Activated CD4-positive, alpha-beta T cell treated with anti-CD3 and anti-CD28 coated beads, Interleukin-10, Interleukin-2, amounts not matched to agents 100 ng/mL and 50 ng/mL, durations not matched to agents 16 hours and 8 hours (primary cell): ENCODE measurements around the gene PDXK.
"Not testable (repeated sequence)": the region's sequence is repeated elsewhere in the genome, so short reads cannot be mapped to it uniquely, and the experiment has no call there.

Experiments
- DNase-seq: peaks from one replicate; pipeline ENCODE4 v3.0.0-alpha.2; 2020

The PDXK gene

GRCh38 chr21:43697758-43698643 is 20.9 kb upstream of the PDXK start:
- no peak for DNase-seq

GRCh38 chr21:43699492-43699777 is 19.5 kb upstream of the PDXK start:
- not testable (repeated sequence) for DNase-seq

GRCh38 chr21:43699933-43700599 is 18.9 kb upstream of the PDXK start:
- no peak for DNase-seq

DNA sequence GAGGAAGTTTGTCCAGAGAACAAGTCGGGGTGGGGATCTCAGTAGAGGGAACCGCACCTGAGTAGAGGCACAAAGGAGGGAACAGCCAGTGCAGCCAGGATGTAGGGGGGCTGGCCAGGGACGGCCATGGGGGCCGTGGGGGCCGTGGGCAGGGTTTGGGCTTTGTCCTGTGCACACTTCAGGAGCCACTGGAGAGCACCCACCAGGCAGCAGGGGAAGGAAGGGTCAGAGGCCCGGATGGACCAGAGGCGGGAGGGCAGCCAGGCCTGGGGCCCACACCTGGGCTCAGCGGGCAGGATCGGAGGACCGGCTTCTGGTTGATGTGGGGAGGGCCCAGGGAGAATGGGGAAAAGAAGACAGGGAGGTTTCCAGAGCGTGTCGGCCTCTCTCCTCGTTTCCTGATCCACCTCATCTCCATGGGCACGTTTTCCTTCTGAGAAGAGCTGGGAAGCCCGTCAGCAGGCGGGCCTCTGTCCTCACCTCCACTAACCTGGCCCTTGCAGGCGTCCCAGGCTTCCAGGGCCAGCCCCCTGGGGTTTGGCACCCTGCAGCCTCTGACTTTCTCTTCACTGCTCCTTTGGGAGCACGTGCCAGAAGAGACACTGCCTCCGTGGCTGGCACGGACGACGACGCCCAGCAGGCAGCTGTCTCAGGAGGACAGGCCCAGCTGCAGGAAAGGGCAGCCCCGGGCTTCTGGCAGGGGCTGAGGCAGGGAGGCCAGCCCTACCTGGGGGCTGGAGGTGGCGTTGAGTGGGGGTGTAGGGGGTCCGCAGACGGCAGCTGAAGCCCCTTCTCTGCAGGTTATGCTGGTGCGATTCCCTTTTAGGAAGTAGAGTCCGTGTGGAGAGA is 16.8 kb upstream of the PDXK start:
- no peak for DNase-seq

- no peak for DNase-seq
Measured at GRCh38 chr21:43702785-43703034, 16.2 kb upstream of the PDXK start.

- no peak for DNase-seq
Measured at GRCh38 chr21:43703035-43703880, 15.7 kb upstream of the PDXK start.

DNA sequence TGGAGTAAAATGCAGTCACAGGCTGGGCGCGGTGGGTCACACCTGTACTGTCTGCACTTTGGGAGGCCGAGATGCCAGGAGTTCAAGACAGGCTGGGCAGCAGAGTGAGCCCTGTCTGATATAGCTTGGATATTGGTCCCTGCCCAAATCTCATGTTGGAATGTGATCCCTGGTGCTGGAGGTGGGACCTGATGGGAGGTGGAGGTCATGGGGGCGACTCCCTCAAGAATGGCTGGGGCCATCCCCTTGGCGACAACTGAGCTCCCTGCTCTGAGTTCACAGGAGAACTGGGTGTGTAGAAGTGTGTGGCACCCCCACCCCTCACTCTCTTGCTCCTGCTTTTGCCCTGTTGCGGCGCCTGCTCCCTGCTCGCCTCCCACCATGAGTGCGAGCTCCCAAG is 11.5 kb upstream of the PDXK start:
- DNase-seq = no peak

- DNase-seq = no peak
Measured at GRCh38 chr21:43708745-43709381, 10.1 kb upstream of the PDXK start.

DNA sequence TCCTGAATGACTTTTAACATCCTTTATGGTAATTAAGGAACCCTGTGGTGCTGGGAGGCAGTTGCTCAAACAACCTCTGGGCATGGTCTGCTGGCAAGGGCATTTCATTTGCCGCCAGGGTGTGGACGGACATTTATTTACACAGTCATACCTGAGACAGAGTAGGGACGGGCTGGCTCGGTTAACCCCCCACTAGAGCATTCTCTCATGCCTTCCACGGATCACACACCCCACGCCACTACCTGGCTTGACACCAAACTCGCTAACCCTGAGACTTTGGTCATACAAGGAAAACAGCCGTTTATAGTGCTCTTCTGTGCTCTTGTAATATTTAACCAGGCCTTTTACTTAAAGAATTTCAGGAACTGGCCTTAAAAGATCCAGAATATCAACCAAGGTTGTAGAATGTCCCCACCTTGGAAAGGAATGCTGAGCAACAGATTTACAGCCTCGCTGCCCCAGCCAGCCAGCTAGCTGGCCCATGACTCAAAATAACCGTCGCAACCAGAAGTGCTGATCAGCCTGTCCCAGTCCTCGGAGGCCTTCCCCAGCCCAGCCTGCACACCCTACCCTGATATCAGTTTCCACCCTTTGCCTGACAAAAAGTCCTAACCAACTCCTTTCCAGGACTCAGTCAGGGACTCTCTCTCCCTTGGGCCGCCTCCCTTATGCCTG is 6.5 kb upstream of the PDXK start:
- no peak for DNase-seq

- DNase-seq = not testable (repeated sequence)
Measured at GRCh38 chr21:43713123-43713522, 5.8 kb upstream of the PDXK start.

DNA sequence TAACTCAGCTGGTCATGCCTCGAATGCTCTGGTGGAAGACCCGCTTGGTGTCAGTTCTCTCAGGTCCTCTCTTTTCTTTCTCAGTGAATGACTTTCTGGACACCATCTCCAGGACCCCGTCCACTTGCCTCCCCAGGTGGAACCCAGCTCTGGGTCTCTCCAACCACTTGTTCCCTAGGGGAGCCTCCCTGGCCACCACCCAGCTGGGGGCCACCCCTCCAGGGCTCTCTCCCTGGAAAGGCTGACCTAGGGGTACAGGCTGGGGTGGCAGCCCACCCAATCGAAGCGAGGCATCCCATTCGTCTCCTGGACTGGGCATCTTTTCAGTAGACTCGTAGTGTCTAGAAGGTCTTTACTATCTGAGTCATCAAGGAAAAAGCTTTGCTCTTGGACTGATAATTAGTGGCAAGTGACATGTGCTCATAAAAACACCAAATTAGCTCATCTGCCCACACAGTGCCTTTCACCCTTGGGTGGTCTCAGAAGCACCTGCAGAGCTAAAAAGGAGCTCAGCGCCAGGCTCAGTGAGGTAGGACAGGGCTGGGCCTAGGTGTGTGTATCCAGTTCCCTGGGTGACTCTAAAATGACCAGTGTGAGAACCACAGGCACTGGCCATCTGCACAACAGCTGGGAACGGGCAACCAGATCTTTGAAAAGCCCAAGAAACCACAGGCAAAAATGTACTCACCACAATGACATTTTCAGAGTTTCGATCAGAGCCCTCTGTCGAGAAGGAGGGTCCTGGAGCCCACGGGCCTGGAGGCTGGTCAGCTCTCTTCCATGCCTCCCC is 2.4 kb upstream of the PDXK start:
- DNase-seq = no peak

- DNase-seq = no peak
Measured at GRCh38 chr21:43717166-43717853, 1.6 kb upstream of the PDXK start.

DNA sequence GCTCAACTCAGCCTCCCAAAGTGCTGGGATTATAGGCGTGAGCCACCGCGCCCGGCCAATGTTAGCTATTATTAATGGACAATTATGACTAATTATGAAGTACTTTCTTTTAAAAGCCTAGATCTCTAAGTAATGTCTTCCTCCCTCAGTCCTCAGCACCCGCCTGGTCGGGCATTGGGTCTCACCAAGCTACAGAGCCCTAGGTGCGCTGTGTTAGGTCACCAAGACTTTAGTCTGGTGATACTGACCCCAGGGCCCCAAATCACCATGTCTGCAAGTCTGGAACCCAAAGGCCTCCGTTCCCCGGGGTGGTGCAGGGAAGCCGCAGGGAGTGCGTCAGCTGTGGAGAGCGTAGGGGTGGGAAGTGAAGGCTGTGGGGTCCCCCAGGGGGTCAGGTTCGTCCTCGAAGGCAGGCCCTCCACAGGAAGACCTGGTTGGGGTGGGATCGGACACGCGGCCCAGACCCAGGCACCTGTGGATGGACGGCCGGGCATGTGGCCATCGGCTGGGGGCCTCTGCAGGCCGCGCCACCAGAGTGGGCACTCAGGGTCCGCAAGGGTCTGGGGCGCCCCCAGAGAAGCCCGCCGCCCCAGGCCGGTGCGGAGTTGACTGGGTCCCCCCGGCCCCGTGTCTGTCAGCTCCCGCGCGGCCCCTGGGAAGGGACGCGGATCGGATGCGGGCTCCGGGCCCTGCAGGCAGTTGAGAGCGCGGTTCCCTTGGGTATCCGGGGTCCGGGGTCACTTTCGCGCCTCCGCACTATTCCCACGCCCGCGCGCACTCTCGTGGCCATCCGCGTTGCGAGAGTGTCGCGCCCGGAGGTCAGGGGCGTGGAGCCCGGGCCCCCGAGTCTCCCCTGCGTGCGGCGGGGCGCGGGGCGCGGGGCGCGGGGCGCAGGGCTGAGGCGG is 710 bp upstream of the PDXK start:
- no peak for DNase-seq

- DNase-seq = peak; percentile 25
Measured at GRCh38 chr21:43719748-43720538, 1.0 kb downstream of the PDXK start.

- DNase-seq = no peak
Measured at GRCh38 chr21:43720539-43721166, 1.7 kb downstream of the PDXK start.

GRCh38 chr21:43721206-43721605 is 2.3 kb downstream of the PDXK start:
- no peak for DNase-seq

DNA sequence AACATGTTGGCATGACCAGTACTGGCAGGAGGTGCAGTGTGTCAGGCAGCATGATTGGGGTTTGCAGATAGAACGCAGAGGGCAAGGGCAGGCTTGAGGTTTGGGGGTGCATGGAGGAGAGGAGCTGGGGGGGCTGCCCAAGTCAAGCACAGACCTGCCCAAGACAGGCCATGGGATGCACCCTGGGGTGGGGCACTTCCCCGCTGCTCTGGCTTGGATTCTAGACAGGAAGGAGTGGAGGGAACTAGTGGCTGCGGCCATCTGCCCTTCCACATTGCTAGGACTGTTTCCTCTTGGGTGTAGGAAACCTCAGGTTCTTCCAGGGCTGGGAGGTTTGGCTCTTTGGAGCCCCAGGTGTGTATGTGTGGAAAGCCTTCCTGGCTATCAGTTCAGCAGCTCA is 3.0 kb downstream of the PDXK start:
- DNase-seq = no peak

- DNase-seq = no peak
Measured at GRCh38 chr21:43723648-43724047, 4.7 kb downstream of the PDXK start.
